Smooth muscle cell (in vitro differentiated cells): ENCODE data around the gene ITGA11. TPM values are rescaled to one million over a fixed set of nuclear protein-coding genes. Genes with fewer than 3 reads are reported as not detected.

Source experiments
- DNase-seq: peaks from one replicate; lab custom pipeline; 2025; ENCODE audit not compliant: unreplicated experiment; lab: John Stamatoyannopoulos, UW
- H2AFZ ChIP-seq: fragments of 200-600 bp; sonication (generic); 2 replicates; pipeline ENCODE4 v1.6.0; 2016; ENCODE audit warnings: antibody characterized with exemption, low read depth, mild to moderate bottlenecking
- H3F3A ChIP-seq: fragments of 200-600 bp; sonication (generic); 2 replicates; pipeline ENCODE4 v1.6.0; 2017; ENCODE audit warnings: antibody characterized with exemption, low read depth
- H3K27ac ChIP-seq: fragments of 200-600 bp; sonication (generic); 2 replicates; pipeline ENCODE4 v1.5.1; 2016; ENCODE audit warnings: low read depth, mild to moderate bottlenecking
- H3K27me3 ChIP-seq: fragments of 200-600 bp; sonication (generic); 2 replicates; pipeline ENCODE4 v1.6.1; 2016; ENCODE audit warnings: low read depth, mild to moderate bottlenecking
- H3K36me3 ChIP-seq: fragments of 200-600 bp; sonication (generic); 2 replicates; pipeline ENCODE4 v1.5.1; 2016; ENCODE audit warnings: low read depth
- H3K4me1 ChIP-seq: fragments of 200-600 bp; sonication (generic); 2 replicates; pipeline ENCODE4 v1.5.1; 2016; ENCODE audit warnings: low read depth
- H3K4me2 ChIP-seq: fragments of 200-600 bp; sonication (generic); 2 replicates; pipeline ENCODE4 v1.6.0; 2016; ENCODE audit warnings: mild to moderate bottlenecking
- H3K4me3 ChIP-seq: fragments of 200-600 bp; sonication (generic); 2 replicates; pipeline ENCODE4 v1.5.1; 2016; ENCODE audit warnings: mild to moderate bottlenecking
- H3K79me2 ChIP-seq: fragments of 200-600 bp; sonication (generic); 2 replicates; pipeline ENCODE4 v1.6.0; 2016; ENCODE audit warnings: low read depth, mild to moderate bottlenecking
- H3K9ac ChIP-seq: fragments of 200-600 bp; sonication (generic); 2 replicates; pipeline ENCODE4 v1.6.0; 2016; ENCODE audit warnings: low read depth
- H3K9me3 ChIP-seq: fragments of 200-600 bp; sonication (generic); replicated peaks from 2 replicates; pipeline ENCODE4 v1.5.1; 2016; ENCODE audit warnings: low read depth
- H4K20me1 ChIP-seq: fragments of 200-600 bp; sonication (generic); 2 replicates; pipeline ENCODE4 v1.6.0; 2016; ENCODE audit warnings: low read depth
- whole genome bisulfite sequencing: methylation state at CpG from one replicate; pipeline ENCODE4 v1.1.7; 2016; ENCODE audit warnings: low lambda C conversion rate; 5-methylcytosine and 5-hydroxymethylcytosine counted together
- polyA plus RNA-seq: library from polyadenylated mRNA; unstranded; fragments of >200 nt; fragmentation: Nextera tagmentation; extraction: Ambion mirVana; gene quantifications from 2 replicates; pipeline ENCODE4 v1.2.1, GENCODE V29; 2016
- total RNA-seq: library from RNA; depleted of rRNA; stranded (reverse); fragments of >200 nt; gene quantifications from 2 replicates; pipeline ENCODE4 v1.2.3, GENCODE V29; 2014
- TF ChIP-seq, protein P1 (sequence below): fragments of 200-600 bp; sonication (generic); IDR thresholded peaks from 2 replicates; pipeline ENCODE4 v1.5.1; 2017; ENCODE audit warnings: borderline replicate concordance, mild to moderate bottlenecking, antibody characterized with exemption; ENCODE audit not compliant: insufficient read depth, poor library complexity, severe bottlenecking

ITGA11 gene
- total and polyA plus RNA-seq, 2 experiments from 2014 or later: 87.8 to 133 TPM

DNA sequence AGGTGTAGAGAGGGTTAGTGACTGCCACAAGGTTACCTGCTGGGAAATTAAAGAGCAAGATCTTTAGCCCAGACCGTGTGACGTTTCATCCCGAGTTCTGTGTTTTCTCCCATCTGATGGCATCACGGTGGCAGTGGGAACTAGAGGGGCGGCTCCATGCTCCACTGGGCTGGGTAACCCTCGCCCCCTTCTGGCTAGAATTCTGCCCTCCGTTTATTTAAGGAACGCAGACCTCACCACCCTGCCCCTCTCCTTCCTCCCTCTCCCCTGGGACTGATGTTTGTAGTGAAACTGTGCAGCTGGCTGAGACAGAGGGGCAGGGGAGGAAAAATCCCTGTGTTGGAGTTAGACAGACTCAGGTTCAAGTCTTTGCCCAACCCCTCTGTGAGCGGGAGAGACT lies 65.6 kb downstream of the ITGA11 start:
- Histone ChIP-seq H3K27me3 (no peaks in the 10 kb centered on the region), H4K20me1 (no peaks in the 10 kb centered on the region), H3K4me2 (no peak overlapping the region), H3K27ac (no peak overlapping the region), H3K4me3 (no peak overlapping the region), H2AFZ (no peak overlapping the region), H3K4me1 (peaks cover 3% of the 10 kb centered on the region), H3K9me3 (no peaks in the 10 kb centered on the region), H3K9ac (no peak overlapping the region), H3F3A (peaks cover 7% of the 10 kb centered on the region), H3K79me2 (no peaks in the 10 kb centered on the region), H3K36me3 (no peaks in the 10 kb centered on the region)
- TF ChIP-seq, protein P1, sequence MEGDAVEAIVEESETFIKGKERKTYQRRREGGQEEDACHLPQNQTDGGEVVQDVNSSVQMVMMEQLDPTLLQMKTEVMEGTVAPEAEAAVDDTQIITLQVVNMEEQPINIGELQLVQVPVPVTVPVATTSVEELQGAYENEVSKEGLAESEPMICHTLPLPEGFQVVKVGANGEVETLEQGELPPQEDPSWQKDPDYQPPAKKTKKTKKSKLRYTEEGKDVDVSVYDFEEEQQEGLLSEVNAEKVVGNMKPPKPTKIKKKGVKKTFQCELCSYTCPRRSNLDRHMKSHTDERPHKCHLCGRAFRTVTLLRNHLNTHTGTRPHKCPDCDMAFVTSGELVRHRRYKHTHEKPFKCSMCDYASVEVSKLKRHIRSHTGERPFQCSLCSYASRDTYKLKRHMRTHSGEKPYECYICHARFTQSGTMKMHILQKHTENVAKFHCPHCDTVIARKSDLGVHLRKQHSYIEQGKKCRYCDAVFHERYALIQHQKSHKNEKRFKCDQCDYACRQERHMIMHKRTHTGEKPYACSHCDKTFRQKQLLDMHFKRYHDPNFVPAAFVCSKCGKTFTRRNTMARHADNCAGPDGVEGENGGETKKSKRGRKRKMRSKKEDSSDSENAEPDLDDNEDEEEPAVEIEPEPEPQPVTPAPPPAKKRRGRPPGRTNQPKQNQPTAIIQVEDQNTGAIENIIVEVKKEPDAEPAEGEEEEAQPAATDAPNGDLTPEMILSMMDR: no peak
- 66% methylated on average over 9 of the region's 9 CpGs for WGBS
- no peak for DNase-seq

DNA sequence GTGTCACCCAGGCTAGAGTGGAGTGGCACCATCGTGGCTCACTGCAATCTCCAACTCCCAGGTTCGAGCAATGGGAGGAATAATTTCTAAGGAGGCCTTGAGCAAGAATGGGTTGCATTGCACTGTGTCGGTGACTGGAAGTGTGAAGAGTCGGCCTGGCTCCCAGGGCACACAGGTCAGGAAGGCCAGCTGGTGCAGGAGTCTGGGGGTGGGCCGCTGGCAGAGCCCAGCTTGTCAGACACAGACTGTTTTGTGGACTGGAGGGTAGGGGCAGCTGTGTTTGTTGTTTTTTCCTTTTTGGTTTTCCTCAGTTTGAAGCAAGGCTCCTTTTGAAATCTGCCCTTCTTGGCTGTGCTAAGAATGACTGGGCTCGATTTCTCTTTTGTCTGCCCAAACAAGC lies 66.2 kb downstream of the ITGA11 start:
- Histone ChIP-seq H3K79me2 (no peaks in the 10 kb centered on the region), H3K4me3 (no peak overlapping the region), H4K20me1 (no peaks in the 10 kb centered on the region), H3K9ac (no peak overlapping the region), H3K4me2 (peak overlapping the region; percentile 3), H3K9me3 (no peaks in the 10 kb centered on the region), H3K27ac (peak overlapping the region; percentile 44), H3K27me3 (no peaks in the 10 kb centered on the region), H3F3A (peaks cover 7% of the 10 kb centered on the region), H3K36me3 (no peaks in the 10 kb centered on the region), H3K4me1 (peaks cover 3% of the 10 kb centered on the region), H2AFZ (no peak overlapping the region)
- TF ChIP-seq, protein P1: no peak
- no peak for DNase-seq
- 86% methylated on average over 6 of the region's 6 CpGs for WGBS

DNA sequence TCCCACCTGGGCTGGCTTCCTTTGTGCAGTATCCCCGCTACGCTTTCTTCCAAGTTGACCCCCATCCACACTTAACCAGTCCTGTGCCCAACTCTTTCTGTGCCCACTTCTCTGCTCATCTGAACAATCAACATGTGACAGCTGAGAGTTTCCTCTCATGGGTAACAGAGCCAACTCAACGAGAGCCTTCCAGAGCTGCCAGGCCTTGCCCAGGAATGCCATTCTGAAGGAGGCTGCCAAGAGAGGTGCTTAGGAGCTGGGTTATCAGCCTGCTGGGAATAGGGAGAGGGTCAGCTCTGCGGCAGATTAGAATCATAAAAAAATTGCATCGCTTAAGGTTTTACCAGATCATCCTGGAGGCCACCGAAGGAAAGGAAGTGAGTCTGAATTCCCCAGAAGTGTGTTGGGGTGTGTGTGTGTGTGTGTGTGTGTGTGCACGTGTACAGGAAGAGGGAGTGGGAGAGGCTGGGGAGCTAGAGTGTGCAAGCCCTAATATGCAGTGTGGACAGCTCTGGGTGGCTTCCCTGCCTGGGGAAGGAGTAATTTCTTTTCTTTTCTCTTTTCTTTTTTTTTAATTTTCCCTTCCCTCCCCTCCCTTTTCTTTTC lies 66.7 kb downstream of the ITGA11 start:
- no peaks in the 10 kb centered on the region for H3K9me3 ChIP-seq
- no peaks in the 10 kb centered on the region for H3K27me3 ChIP-seq
- DNase-seq: no peak
- H3K79me2 ChIP-seq: no peaks in the 10 kb centered on the region
- peaks cover 7% of the 10 kb centered on the region for H3F3A ChIP-seq
- H2AFZ ChIP-seq: no peak overlapping the region
- H4K20me1 ChIP-seq: no peaks in the 10 kb centered on the region
- no peaks in the 10 kb centered on the region for H3K36me3 ChIP-seq
- no peak overlapping the region for H3K9ac ChIP-seq
- TF ChIP-seq, protein P1: no peak
- peak overlapping the region; percentile 84 for H3K27ac ChIP-seq
- WGBS: 64% methylated on average over 7 of the region's 7 CpGs
- H3K4me2 ChIP-seq: peak overlapping the region; percentile 3
- H3K4me1 ChIP-seq: peaks cover 3% of the 10 kb centered on the region
- H3K4me3 ChIP-seq: no peak overlapping the region

DNA sequence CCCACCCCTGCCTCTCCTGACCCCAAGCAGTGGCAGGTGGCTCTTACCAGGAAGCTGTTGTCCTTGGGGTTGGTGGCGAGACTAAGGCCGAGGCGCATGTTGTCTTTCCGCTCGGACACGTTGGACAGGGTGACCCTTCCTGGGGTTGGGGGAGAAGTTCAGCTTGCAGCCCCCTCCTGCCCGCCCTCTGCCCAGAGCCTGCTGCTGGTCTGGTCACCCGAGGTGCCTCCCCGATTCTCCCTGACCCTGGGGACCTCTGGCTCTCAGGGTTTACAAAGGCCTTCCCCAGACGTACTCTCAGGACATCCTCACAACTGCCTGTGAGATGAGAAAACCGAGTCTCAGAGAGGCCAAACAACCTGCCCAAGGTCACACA lies 67.3 kb downstream of the ITGA11 start:
- no peak overlapping the region for H3K4me3 ChIP-seq

More for the DNA sequence above, 67.3 kb downstream of the ITGA11 start:
- Histone ChIP-seq H3K79me2 (no peaks in the 10 kb centered on the region), H2AFZ (no peak overlapping the region), H3K9me3 (no peaks in the 10 kb centered on the region), H3K27ac (peak overlapping the region; percentile 84), H3K27me3 (no peaks in the 10 kb centered on the region), H3F3A (peaks cover 7% of the 10 kb centered on the region), H3K4me1 (peaks cover 3% of the 10 kb centered on the region), H3K4me2 (peak overlapping the region; percentile 62), H3K36me3 (no peaks in the 10 kb centered on the region), H3K9ac (no peak overlapping the region), H4K20me1 (no peaks in the 10 kb centered on the region)
- TF ChIP-seq, protein P1: no peak
- 89% methylated on average over 11 of the region's 11 CpGs for WGBS
- no peak for DNase-seq
